Retinal pigment epithelial cell (primary cell): ENCODE measurements around the gene DUOX1.

Experiments
- DNase-seq: peaks from one replicate; pipeline ENCODE4 v3.0.0-alpha.2; 2010; ENCODE audit warnings: low read depth
- H3K4me3 ChIP-seq: 2 replicates; pipeline ENCODE4 v1.5.1; 2011; ENCODE audit warnings: mild to moderate bottlenecking, low read length, control low read depth, moderate library complexity
- TF ChIP-seq, protein P1 (sequence below): conservative IDR thresholded peaks from 2 replicates; pipeline ENCODE4 v1.5.1; 2011; ENCODE audit warnings: low read depth, low read length, control low read depth, inconsistent platforms

Gene DUOX1

DNA sequence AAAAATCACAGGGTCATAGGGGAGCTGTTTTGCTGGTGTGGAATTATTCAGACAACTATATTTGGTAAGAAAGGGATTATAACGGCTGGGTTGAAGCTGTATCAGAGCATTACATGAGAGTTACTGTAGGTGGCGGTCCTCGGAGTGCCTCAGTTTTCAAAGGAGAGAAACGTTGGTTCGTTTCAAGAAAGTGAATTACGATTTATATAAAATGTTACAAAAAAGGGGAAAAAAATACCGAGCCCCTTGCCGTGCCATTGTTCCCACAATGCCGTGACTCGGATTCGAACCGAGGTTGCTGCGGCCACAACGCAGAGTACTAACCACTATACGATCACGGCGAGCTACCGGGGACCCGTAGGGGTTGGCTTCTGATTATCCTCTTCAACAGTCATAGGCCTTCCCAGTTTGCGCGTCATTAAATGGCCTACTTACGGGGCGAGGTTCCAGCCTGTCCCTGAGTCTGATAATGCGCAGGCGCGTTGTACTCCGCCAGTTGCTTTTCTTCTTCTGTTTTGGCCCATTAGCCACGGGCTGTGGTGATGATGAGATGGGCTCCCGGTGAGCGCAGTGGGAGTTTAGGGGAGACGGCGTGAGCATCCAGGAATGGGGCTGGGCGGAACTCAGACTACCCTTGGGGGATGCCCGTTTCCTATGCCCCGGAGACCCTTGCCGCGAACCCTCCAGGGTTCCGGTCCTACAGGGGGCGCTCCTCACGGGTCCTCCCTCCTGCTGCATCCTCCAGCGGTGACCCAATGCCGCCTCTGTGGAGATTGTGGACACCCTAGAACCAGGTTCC lies 68.7 kb downstream of the DUOX1 start:
- peak overlapping the region; percentile 94 for H3K4me3 ChIP-seq
- TF ChIP-seq, protein P1, sequence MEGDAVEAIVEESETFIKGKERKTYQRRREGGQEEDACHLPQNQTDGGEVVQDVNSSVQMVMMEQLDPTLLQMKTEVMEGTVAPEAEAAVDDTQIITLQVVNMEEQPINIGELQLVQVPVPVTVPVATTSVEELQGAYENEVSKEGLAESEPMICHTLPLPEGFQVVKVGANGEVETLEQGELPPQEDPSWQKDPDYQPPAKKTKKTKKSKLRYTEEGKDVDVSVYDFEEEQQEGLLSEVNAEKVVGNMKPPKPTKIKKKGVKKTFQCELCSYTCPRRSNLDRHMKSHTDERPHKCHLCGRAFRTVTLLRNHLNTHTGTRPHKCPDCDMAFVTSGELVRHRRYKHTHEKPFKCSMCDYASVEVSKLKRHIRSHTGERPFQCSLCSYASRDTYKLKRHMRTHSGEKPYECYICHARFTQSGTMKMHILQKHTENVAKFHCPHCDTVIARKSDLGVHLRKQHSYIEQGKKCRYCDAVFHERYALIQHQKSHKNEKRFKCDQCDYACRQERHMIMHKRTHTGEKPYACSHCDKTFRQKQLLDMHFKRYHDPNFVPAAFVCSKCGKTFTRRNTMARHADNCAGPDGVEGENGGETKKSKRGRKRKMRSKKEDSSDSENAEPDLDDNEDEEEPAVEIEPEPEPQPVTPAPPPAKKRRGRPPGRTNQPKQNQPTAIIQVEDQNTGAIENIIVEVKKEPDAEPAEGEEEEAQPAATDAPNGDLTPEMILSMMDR = peak; percentile 87
- DNase-seq = peak; percentile 88

DNA sequence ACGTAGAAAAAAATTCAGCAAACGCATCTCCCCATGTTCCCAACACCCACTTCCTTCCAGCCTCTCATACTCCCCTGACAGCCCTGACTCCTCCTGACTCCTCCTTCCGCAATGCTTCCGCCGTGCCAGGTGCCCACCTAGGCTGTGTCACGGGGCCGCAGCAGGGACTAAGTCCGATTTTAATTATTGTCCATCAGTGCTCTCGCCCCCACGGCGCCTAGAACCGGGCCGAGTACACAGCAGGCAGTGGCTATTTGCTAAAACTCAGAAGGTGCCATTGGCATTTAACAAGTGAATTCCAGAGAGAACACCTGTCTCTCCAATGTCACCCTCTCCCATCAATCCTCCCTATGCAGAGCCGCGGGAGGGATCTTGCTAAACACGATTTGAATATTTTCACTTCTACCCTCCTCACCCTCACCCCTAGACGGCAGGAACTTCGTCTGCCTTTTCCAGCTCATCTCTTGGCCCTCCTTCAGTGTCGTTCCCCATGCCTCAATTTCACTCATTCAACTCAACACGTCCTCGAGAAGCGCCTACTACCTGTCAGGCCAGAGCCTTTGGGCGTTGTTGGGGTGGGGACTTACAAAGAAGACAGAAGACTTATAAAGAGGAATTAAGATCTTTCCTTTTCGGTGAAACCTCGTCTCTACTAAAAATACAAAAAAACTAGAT lies 69.5 kb downstream of the DUOX1 start:
- TF ChIP-seq, protein P1 = no peak
- peak overlapping the region; percentile 94 for H3K4me3 ChIP-seq
- DNase-seq = no peak

DNA sequence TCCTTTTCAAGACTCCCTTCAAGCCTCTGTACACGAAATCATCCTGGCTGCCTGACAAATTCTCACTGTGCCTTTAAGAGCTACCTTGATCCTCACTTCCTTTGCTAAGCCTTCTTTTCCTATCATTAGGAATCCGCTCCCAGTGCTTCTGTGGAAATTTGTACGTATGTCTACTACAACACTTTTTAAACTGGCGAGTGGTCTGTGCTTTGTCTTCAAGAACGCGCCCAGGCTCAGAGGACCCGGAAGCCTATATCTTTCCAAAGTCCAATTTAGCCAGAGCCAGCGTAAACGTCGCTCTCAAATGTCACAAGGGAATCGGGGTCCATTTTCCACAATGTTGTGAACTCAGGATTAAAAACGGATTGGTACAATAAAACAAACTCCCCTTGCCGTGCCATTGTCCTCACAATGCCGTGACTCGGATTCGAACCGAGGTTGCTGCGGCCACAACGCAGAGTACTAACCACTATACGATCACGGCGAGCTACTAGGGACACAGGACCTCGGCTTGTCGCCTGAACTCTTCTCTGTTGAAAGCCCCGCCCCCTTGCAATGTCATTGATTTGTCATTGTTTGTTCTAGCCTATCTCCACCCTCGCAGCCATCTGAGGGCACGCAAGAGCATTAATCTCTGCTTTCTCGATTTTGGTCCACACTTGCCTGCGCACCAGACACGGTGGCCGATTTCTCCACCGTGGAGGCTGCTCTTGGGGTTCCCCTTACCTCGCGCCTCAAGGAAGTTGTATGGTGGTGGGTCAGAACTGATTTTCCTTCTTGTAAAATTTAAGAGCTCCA lies 70.4 kb downstream of the DUOX1 start:
- peak; percentile 72 for DNase-seq
- TF ChIP-seq, protein P1 = no peak
- peak overlapping the region; percentile 94 for H3K4me3 ChIP-seq

DNA sequence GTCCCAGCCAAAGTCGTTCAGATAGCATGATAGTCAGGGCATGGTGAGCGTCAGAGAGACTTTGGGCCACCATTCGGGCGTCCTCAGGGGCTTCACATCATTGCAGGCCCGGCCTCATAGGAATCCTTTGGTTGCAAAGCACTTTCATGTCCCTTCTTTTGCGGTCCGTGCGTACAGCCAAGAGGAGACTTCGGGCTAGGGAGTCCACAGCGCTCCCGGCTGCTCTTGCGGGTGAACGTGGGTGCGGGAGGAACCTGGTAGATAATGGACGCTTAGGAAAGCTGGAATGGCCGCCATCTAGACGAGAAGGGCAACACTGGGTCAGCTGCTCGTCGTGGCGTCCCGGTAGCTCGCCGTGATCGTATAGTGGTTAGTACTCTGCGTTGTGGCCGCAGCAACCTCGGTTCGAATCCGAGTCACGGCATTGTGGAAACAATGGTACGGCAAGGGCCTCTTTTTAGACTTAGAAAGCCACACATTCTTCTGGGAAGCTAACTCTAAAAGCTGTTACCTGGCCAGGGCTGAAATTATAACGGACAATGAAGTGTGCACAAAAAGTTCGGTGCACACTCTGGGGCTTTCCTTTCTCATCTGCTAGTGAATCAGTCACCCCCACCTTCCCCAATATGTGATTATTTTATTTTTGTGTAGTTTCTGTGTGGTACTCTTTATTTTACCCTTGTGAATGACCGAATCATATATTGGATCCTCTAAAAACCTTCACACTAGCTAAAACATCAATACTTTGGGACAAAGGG lies 71.2 kb downstream of the DUOX1 start:
- no peak for DNase-seq
- TF ChIP-seq, protein P1 = no peak
- peak overlapping the region; percentile 94 for H3K4me3 ChIP-seq

DNA sequence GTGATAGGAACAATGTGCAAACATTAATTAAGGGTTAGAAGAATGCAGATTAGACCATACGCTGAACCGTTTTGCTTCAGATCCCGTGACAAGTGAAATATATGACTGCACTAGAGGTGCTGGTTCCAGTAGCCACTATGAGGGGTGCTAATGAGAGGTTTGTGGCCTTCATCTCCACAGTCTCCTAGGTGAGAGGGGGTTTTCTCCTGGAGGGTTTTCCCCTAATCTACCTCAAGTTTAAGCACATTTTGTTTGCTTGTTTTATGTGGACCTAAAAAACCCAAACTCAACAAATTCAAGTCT lies 71.7 kb downstream of the DUOX1 start:
- DNase-seq = no peak
- no peak overlapping the region for H3K4me3 ChIP-seq
- TF ChIP-seq, protein P1 = no peak

DNA sequence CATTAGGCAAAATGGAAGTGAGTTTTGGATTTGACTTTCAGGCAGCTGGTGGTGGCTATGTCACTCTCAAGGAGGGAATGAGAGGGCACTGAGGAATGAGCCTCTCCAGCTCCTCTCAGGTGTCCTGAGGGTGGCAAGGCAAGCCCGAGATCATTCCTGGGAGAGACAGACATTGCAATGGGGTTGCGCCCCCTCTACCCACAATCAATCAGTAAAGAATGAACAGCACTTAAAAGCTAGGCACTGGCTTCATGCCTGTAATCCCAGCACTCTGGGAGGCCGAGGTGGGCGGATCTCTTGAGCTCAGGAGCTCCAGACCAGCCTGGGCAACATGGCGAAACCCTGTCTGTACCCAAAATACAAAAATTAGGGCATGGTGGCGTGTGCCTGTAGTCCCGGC lies 72.1 kb downstream of the DUOX1 start:
- no peak overlapping the region for H3K4me3 ChIP-seq
- no peak for DNase-seq
- TF ChIP-seq, protein P1 = no peak
